8988T (cell line): Measurements from ENCODE around the gene KCNK18.
A peak's percentile ranks its signal among the peaks of the same experiment; 100 is the strongest.
"Not testable (repeated sequence)": the region's sequence is repeated elsewhere in the genome, so short reads cannot be mapped to it uniquely, and the experiment has no call there.

Experiments used
- DNase-seq: peaks from one replicate; pipeline ENCODE4 v3.0.0; 2011

KCNK18 gene

DNA sequence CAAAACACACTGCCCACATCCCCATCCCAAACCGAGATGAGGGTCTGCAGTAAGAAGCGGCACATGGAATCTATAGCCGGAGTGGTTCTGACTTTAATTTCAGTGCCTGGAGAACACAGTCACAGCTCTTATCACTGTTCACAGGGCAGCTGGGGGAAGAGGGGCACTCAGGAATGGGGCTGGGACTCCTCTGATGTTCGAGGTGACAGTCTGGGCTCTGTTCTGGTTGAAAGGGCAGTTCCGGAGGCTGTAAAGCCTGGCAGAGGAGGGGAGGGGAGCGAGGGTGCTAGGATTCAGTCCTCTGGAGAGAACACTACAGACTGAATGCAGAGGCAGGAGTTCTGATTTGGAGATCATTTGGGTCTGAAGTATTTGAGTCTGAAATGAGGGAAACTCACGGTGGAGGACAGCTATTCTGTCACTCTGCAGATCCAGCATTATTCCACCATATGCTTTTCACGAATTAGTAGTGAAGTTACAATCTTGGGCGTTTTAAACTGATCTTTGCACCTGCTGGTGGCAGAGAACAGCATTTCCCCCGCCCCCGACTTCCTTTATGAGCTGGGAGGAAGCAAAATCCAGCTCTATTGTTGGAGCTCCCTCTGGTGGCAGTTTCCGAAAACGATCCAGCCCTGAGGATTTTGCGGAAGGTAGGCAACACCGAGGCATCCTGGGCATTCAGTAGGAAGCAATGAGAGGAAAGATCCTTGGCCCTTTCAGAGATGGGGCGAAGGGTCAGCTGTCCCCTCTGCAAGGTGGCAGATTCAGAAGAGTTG is 22.7 kb upstream of the KCNK18 start:
- DNase-seq, result peak; percentile 66

DNA sequence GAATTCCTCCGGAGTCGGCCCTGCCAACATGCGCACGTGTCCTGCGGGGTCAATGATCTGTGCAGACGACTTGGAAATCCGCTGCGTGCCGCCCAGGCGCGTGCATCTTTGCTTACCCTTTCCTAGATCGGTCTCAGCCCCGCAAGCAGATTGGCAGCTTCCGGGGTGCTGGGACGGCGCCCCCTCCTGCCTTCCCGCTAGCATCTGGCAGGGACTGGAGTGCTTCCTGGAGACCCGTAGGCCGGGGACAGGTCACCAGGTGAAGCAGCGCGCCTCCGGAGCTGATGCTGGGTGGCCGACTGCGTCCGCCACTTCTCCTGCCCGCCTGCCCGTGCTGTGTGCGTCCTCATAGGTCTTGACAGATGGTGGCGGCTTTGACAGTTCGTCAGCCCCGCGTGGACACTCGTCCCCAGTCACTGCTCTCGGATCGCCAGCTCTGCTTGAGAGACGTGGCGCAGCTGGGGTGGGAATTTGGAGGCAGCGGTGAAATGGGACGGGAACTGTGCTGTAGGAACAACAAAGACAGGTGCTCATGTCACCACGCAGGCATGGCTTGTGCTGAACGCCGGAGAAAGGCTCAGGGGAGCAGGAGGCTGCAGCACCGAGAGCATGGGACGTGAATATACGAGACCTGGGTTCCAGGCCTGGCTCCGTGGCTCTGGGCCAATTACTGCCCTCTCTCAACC is 21.9 kb upstream of the KCNK18 start:
- no peak for DNase-seq

DNA sequence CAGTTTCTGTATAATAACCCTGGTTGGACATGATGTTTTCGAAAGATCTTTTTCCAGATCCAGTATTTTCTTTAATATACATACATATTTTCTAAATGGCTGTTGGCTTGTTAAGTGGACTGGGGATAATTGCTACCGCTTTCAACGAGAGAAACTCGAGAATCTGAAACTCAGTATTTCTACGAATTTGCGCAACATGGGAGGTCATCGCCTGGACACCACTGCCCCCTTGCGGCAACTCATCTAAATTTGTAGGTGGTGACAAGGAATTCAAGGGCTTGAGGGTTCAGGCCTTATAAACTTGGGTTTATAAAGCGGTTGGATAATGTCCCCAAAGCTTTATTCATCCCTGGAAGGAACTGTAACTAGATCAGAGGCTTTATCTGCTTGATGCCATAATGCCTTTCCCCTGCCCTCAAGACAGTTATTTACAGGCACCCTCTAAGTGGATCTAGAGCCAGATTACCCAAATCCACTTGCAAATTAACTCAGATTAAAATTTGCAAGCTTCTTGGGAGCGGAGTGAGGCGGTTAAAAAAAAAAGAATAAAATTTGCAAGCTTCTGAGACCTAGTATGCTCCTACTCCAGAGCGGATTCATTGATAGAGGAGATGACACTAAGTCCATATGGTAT is 21.3 kb upstream of the KCNK18 start:
- no peak for DNase-seq

DNA sequence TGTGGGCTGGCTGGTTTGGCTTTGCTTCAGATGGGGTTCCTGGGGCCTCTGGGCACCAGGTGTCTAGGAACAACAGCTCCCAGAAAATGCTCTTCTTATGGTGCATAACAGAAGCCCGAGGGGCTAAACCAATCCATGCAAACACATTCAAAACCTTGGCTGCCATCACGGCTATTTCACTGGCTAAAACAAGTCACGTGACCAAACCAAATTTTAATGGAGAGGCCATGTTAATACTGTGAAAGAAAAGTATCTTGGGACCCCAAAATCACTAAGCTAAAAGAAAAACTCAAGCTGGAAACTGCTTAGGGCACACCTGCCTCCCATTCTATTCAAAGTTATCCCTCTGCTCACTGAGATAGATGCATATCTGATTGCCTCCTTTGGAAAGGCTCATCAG is 19.1 kb upstream of the KCNK18 start:
- no peak for DNase-seq

DNA sequence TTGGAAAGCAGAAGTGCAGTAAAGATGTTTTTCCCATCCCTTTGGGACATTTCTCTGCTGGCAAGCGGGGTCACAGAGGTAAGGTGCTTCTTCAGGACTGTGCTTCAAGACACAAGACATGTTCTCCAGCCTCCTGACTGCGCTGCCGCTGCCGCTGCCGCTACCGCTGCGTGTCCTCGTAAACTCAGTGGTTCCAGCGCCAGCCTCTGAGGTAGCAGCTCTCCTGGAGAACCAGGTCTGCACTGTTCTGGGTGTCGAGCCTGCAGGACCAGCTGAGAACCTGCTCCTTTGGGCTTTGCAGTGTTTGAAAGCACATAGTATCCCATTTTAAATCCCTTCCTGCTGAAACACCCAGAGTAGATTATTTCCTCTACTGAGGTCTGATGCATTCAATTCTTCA is 13.0 kb upstream of the KCNK18 start:
- DNase-seq, result no peak

DNA sequence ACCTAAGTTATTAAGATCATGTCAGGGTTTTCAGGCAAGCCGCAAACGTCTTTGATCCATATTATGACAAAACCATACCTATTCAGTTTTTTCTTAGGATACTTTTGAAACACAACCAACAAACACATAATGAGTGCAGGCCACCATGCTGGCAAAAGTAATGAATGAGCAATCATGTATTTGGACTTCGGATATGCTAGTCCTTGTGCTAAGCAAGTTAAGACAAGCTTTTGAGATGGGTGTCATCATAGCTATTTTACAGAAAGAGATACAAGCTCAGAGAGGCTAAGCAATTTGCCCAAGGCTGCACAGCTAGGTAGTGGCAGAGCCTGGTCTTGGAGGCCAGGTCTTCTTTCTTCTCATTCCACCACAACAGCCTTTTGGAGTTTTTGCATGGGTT is 12.5 kb upstream of the KCNK18 start:
- no peak for DNase-seq

DNA sequence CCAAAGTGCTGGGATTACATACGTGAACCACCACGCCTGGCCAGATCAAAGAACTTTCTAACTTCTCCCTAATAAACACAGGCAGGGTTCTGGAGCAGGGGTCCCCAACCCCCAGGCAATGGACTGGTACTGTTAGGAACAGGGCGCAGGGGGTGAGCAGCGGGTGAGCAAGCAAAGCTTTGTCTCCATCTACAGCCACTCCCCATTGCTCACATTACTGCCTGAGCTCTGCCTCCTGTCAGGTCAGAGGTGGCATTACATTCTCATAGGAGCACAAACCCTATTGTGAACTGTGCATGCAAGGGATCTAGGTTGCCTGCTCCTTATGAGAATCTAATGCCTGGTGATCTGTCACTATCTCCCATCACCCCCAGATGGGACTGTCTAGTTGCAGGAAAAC is 11.5 kb upstream of the KCNK18 start:
- not testable (repeated sequence) for DNase-seq

DNA sequence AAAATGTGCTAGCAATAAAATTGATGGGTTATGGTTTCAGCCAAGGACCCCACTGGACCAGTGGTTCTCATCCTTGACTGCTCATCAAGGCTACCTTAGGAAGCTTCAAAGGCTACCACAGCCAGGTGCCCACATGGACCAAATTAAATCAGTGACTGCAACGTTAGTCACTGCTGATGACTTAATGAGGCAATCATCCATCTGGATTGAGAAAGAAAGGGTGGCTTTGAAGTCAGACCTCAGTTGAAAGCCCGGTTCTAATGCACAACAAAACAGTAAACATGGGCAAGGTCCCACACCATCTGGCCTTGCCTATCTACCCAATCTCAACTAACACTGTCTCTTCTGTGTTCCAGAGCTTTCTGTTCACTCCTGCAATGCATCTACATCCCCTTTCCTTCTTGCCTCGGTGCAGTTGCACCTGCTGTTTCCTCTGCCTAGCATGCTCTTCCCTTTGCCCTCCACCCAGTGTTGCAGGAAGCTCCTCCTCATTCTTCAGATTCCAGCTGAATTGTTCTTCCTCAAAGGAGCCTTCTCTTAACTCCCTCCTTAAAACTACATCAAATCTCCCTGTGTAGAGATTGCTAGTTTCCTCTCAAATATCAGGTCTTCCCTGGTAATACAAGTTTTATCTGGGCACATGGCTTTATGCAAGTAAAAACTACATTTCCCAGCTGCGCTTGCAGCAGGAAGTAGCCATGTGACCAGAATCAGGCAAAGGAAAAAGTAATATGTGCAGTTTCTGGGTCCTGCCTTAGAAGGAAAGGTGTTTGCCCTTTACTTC is 10.3 kb upstream of the KCNK18 start:
- no peak for DNase-seq

DNA sequence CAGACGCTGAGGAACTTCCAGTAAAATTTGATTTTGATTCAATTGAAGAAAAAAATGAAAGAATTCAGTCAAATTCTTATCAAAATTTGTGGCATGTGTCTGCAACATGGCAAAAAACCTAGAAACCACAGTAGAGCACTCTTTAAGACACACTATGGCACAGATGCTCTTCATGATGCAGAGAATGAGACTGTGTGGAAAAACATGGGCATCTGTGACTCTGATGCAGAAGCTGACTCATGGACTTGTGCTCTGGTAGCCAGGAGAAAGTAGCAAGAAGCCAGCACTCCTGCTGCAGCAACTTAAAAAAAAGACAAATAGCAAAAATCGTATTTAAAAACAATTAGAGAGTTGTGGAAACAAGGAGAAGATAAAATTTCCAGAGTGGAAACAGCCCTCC is 8.9 kb upstream of the KCNK18 start:
- no peak for DNase-seq

DNA sequence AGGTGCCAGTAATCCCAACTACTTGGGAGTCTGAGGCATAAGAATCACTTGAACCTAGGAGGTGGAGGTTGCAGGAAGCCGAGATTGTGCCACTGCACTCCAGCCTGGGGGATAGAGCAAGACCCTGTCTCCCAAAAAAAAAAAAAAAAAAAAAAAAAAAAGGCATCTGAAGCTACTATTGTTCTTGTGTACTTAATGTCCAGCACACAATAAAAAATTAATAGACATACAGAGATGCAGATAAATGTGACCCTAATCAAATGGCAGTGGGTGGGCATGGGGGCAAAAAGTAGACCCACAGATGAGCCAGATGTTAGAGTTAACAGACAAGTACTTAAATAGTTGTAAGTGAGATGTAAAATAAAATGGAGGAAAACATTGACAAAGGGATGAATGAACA is 7.7 kb upstream of the KCNK18 start:
- no peak for DNase-seq

DNA sequence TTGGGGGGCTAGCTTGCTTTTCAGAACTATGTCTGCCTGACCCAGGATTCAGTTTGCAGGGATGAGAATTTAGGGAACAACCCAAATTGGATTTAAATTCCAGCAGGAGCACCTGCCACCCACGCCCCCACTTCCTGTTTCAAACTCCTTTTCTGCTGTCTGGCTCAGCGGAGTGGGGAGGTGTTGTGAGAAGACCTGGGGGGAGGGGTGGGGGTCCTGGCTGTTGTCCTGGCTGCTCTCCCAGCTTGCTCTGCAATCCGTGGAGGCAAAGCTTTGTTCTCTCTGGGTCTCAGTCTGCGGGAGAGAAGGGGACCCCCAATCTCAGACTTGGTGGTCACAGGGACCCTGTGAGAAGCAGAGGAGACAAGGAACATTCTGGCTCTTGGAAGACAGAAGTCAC is 799 bp downstream of the KCNK18 start:
- DNase-seq, result no peak

DNA sequence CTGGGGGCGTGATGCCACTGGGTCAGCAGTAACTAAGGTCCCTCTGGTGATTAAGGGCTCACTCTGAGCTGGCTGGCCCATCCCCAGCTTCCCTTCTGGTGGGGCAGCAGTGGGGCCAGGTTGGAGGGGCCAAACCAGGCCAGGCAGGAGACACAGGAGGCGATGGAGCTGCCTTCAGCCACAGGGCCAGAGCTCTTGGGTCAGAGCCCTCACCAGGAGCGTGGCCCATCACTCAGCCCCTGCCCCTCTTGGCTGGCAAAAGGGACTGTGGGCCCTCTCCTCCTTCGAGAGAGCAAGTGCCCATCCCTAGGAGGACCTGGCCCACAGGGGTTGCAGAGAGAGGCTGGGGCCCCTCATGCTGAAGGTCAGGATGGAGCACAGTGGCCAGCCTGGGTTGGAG is 4.5 kb downstream of the KCNK18 start:
- no peak for DNase-seq

DNA sequence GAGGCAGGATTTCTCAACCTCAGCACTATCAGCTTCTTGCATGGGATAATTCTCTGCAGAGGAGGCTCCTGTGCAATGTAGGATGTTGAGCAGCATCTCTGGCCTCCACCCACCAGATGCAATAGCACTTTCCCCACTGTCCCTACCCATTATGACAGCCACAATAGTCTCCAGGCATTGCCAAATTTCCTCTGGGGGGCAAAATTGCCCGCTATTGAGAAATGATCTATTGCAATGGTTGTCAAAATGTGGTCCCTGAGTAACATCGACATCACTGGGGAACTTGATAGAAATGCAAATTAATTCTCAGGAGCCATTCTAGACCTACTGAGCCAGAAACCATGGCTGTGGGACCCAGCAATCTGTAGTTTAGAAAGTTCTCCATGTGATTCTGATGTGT is 7.0 kb downstream of the KCNK18 start:
- no peak for DNase-seq

DNA sequence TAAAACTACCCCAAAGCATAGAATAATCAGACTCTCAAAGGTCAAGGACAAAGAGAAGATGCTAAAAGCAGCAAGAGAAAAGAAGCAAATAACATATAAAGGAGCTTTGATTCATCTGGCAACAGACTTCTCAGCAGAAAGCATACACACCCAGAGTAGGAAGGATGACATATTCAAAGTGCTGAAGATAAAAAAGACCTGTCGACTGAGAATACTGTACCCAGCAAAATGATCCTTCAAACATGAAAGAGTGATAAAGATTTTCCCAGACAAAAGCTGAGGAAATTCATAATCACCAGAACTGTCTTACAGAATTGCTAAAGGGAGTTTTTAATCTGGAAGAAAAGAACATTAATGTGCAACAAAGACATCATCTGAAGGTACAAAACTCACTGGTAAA is 14.9 kb downstream of the KCNK18 start:
- no peak for DNase-seq

DNA sequence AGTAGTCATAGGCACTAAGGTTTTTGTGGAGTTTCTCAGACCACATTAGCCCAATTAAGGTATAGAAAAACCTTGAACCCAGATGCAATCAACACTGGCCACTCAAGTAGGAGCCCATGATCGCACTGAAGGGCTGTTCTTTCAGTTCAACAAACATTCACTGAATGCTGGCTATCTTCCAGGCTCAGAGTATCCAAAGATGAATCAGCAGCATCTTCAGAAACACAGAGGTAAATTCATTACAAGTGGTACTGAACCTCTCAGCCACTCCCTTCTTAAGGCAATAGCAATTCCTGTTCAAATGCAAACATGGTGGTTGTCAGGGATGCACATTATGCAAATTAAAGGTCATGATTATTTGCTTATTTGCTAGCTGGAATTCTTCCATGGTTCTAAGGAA is 17.1 kb downstream of the KCNK18 start:
- no peak for DNase-seq

DNA sequence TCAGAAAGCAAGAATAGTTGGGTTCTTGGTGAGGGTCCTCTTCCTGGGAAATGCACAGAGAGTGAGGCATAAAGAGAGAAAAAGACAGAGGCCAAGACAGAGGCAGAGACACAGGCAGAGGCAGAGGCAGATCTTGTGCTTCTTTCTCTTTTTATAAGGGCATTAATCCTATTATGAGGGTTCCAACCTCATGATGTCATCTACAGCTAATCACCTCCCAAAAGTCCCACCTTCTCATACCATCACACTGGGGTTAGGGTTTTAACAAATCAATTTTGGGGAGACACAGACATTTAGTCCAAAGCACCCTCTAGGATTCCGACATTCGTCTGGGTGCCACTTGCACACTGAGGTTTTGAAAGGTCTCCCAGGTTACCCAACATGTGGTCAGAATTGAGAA is 17.8 kb downstream of the KCNK18 start:
- DNase-seq, result no peak

DNA sequence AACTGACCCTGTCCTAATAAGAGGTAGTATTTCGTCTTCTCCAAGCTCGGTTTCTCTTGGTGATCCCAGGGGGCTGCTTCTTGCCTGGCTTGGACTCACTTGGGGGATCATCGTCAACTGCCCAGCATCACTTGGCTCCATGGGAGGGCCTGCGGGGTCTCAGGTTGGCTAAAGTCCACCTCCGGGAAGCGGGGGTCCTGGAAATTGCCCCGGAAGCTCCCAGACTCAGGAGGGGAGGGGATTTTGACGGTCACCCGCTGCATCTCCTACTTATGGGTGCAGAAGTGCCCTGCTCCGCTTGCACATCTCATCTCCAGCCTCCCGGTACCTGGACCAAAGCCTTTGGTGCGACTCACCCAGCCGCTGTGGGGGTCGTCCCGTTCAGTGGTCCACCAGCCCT is 18.7 kb downstream of the KCNK18 start:
- no peak for DNase-seq

DNA sequence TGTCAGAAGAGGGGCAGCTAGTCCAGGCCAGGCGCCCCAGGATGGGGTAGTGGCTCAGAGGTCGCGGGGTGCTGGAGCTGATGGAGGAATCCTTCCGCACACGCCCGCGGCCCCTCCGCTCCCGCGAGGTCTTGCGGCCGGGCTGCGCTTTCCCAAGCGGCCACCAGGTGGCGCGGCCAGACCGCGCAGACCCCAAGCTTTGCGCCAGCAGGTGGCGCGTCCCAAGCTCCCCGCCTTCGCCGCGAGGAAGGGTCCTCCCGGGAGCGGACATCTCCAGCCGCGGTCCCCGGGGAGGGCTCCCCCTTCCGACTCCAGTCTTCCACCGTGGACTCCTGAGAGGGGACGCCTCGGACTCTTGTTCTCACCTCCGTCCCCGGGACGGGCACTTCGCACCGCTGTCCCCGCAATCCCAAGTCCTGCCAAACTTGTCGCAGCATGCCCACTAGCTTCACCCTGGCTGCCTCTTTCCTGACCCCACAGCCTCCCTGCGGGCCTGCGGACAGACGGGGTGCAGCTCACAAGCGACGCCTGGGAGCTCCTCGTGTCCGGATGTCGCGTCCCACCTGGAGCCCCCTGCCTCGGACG is 19.4 kb downstream of the KCNK18 start:
- peak; percentile 90 for DNase-seq

DNA sequence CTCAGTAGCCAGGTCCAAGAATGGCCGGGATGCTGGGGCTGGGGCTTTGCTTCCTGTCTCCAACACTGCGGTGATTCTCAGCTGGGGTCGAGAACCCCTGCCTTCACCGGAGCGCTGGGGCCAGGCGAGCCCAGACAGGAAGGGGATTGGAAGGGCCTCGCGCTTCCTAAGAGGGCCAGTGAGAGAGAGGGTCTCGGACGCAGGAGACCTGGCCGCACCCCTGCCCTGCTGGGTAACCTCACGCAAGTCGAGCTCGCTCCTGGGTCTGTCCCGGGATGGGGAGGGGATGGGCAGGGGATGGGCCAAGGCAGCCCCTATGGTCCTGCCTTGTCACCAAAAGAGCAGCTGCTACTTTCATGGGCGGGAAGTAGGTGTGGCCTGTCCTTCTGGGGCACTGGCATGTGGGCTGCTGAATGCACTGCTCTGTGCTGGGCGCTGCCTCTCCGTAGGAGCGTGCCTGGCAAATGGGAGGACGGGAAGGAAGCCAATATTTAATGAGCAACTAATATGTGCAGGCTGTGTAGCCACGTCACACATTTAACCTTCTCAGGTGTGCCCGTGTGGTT is 20.0 kb downstream of the KCNK18 start:
- DNase-seq, result no peak

DNA sequence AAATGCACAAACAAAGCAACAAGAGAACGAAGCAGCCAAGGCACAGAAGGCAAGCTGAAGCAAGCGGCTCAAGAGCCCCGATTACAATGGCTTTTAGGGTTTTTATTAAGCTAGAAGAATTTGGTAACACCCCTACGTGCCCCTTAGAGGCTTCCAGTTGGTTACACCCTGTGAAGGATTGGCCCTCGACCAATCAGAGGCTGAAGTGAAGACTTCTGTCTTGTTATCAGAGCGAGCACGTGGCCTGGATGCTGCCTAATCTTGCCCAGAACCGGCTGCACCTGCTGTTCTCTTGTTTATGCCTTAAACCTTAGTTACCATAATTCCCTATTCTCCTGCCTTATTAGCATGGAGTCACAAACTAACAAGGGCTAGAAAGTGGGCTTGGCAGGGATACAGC is 21.4 kb downstream of the KCNK18 start:
- no peak for DNase-seq

DNA sequence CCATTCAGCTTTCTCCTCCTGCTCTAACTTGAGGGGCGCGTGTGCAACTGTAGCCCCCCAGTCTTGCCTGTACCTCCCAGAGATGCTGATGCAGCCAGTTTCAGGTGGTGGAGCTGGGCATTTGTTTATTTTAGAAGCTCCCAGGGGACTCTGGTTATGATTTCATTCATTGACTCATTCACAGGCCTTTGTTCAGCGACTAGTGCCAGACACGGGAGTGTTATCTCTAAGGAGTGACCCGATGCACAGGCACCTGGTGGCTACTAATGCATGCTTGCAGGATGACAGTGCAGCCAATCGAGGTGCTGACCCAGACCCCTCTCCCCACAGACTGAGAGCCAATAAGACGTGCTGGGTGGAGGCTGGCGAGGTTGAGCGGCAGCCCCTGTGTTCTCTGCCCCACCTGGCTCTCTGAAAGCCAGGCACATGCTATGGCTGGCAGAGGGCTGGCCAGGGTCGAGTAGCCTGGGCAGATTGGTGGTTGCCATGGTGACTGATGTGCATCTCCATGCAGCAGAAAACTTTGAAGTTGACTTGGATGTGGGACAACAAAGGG is 23.9 kb downstream of the KCNK18 start:
- DNase-seq, result no peak

DNA sequence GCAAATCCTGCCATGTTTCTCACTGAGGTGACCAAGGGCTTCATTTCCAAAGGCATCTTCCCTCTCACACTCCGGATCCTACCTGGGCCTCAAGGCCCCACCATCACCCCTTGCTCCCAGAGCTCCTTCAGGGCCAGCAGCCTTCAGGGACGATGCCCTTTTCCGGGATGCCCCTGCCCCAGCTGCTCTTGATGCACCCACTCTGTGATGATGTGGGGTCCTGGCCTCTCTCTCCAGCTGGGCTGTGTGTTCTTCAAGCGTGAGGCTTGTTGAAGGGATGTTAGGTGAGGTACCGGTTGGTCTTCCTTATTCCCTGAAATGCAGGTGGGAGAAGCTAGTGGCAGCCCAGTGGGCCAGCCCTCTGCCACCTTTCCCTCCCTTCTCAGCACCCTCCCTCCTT is 25.3 kb downstream of the KCNK18 start:
- no peak for DNase-seq
